GM12892 (cell line): Measurements from ENCODE around the gene ZMYND8.

ENCODE experiments used
- POLR2A ChIP-seq: IDR thresholded peaks from 2 replicates; pipeline ENCODE4 v1.6.1; 2011; ENCODE audit warnings: low read depth, low read length, control low read depth
- POLR2AphosphoS5 ChIP-seq: IDR thresholded peaks from 2 replicates; pipeline ENCODE4 v1.6.1; 2011; ENCODE audit warnings: low read depth, low read length, control low read depth
- TAF1 ChIP-seq: IDR thresholded peaks from 2 replicates; pipeline ENCODE4 v1.6.1; 2011; ENCODE audit warnings: low read depth, mild to moderate bottlenecking, control low read depth, low read length, borderline replicate concordance

DNA sequence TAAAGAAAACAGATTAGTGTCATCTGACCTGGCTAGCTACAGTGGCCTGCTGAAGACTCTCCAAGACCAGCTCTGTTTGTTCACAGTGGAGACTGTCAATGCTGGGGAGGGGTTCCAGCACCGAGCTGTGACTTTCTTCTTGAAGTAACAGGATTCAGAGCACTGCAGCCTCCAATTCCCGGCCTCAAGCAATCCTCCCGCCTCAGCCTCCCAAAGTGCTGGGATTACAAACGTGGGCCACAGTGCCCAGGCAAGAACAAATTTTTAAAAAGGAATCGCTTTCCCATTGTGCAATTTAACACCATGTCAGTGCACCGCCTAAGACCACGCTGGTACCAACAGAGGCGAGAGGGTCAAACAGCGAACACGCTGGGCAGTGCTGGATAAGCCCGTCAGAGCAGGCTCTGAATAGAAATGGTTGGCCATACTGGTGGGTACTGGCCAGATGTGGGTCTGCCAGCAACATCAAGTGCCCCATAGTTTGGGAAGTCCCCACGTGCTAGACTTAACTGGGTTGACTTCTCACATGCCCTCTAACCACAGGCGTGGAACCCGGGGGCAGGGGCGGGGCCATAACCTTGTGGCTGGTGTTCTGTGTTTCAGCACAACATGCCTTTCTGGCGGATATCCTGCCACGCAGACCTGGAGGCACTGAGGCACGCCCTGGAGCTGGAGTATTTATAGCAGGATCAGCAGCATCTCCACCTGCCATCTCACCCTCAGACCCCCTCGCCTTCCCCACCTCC is 168.9 kb downstream of the ZMYND8 start:
- TF ChIP-seq POLR2AphosphoS5 (no peak), POLR2A (no peak), TAF1 (no peak)
